GM18505 (cell line): ENCODE data around the gene SH3YL1.
"Not testable (repeated sequence)": the region's sequence is repeated elsewhere in the genome, so short reads cannot be mapped to it uniquely, and the experiment has no call there.

Experiments
- ATAC-seq: cut with Tn5 transposase; IDR thresholded peaks from one replicate; pipeline ENCODE4 v1.9.1; 2021; ENCODE audit not compliant: unreplicated experiment
- POLR2A ChIP-seq: IDR thresholded peaks from 4 replicates; pipeline ENCODE4 v1.6.1; 2011; ENCODE audit warnings: borderline replicate concordance; ENCODE audit not compliant: insufficient read depth, insufficient read length; ENCODE audit errors: extremely low read depth

SH3YL1 gene

DNA sequence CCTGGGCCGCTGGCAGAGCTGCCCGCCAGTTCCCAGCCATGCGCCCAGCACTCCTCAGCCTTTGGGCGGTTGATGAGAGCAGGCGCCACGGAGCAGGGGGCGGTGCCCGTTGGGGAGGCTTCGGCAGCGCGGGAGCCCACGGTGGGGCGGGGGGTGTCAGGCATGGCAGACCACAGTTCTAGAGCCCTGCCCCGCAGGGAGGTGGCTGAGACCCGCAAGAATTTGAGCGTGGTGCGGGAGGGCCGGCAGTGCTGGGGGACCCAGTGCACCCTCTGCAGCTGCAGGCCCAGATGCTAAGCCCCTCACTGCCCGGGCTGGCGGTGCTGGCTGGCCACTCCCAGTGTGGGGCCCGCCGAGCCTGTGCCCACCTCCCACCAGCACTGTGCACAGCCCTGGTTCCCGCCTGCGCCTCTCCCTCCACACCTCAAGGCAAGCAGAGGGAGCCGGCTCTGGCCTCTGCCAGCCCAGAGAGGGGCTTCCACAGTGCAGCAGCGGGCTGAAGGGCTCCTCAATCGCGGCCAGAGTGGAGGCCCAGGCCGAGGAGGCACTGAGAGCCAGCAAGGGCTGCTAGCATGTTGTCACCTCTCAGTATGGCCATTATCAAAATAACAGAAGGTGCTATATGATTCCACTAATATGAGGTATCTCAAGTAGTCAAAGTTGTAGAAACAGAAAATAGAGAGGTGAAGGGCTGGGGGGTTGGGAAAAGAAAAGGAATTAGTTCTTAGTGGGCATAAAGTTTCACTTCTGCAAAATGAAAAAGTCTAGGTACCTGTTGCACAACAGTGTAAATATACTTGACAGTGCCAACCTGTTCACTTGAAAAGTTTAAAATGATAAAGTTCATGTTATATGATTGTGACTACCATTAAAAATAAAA is 72.3 kb downstream of the SH3YL1 start:
- TF ChIP-seq POLR2A = no peak
- no peak for ATAC-seq

DNA sequence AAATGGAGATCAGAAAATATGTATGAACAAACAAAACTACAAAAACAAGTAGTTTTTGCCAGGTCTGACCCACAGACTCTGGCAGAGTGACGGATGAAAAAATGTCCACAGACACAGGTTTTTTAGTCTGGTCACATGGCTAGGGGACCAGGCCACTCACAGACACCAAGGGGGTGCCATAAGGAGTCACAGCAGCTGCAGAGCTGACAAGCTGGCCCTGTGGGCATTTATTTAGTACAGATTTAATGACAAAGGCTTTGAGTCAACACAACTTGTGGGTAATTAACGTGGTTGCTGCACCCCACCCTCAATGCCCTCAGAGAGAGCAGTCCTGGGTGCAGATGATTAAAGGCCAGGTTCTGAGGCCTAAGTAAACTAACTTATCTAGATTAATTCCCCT is 76.0 kb downstream of the SH3YL1 start:
- ATAC-seq = no peak
- no peak for TF ChIP-seq POLR2A

DNA sequence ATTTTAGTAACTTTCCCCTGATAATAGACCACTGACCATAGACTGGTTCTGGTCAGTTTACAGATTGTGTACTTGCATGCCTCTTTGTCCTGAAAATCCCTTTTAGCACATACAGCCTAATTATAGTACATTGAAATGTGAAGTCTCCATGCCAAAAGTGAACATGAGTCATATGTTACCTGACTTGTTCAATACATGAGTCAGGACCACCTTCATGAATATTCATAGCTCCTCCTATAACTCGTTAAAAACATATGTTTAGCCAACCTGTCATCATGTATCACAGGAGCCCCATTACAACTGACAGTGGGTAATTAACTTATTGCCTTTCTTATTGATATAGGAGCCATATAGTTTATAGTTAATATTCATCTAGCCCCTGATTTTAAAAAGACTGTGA is 78.6 kb downstream of the SH3YL1 start:
- ATAC-seq = no peak
- TF ChIP-seq POLR2A = no peak

DNA sequence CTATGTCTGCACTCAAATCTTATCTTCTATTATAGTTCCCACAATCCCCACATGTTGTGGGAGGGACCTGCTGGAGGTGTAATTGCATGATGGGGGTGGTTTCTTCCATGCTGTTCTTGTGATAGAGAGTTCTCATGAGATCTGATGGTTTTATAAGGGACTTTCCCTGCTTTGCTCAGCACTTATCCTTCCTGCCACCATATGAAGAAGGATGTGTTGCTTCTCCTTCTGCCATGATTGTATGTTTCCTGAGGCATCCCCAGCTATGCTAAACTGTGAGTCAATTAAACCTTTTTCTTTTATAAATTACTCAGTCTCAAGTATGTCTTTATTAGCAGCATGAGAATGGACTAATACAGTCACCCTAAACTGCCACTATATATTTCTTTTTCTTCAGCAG is 79.1 kb downstream of the SH3YL1 start:
- ATAC-seq = no peak
- no peak for TF ChIP-seq POLR2A

DNA sequence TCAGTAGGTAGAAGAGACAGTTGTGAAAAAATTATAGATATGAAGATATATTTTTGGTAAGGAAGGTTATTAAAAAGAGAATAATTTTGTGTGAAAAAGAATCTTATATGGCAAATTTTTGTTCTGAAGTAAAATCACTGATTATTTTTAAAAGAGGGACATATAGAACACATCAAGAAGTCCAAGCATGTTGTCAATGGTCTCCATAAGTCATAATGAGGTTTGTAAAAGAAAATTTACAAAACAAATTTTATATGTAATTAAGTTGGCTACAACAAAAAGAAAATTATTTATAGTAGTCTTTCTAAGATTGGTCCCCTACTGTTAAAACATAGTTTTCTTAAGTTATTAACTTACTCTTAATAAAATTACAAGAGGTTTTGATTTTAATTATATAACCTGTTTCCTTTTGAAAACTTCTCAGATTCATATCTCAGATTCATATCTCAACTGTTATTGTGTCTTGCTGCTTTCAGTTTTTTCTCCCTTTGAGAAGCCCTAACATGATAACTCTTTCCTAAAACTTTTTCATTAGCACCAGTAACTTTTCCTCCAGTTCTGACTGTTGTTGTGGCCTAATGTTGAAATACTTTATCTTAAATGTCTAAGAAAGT is 81.2 kb downstream of the SH3YL1 start:
- TF ChIP-seq POLR2A = no peak
- ATAC-seq = no peak

DNA sequence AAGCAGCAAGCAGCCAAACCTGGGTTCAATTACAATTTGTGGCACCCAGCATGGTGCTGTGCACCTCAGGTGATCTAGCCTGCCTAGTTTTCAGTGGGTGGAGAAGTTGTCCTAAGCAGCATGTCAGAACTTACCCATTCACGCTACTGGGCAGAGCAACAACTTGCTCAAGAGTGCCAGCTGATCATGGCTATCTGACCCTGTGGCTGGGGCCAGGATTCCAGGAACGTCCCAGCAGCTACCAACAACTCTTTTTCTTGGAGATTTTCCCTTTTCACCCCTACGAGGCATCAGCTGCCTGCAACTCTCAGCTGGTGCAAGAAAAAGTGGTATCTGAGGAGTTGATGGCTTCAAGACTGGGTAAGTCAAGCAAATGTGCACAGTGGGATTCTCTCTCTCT is 83.5 kb downstream of the SH3YL1 start:
- no peak for ATAC-seq
- TF ChIP-seq POLR2A = no peak

DNA sequence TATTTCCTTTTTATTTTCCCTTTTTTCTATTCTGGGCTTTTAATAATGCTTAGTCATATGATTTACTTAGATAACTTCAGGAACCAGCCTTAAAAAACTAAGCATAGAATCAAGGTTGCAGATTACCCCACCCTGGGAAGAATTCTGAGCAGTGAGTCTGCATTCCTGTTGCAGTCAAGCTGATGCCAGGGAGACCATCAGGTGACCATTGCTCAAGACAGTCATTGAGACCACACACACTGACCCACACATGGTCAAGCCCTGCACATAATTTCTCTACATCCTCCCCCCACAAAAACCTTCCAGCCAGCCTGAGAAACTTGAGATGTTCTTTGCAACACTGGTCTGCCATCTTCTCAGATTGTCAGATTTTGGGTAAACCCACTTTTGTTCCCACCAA is 83.9 kb downstream of the SH3YL1 start:
- no peak for ATAC-seq
- TF ChIP-seq POLR2A = no peak

DNA sequence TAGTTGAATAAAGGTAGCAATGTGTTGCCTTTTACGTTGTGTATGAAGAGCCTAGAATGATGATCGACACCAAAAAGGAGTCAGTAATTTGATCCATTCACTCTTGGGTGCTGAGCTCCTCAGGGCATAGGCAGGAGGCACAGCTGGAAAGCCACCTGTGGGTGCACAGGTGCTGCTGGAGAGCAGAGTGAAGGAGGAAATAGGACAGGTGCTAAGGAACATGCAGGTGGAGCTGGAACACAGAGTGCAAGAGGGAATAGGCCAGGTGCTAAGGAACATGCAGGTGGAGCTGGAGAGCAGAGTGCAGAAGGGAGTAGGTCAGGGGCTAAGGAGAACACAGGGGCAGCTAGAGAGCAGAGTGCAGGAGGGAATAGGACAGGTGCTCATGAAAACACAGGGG is 86.1 kb downstream of the SH3YL1 start:
- ATAC-seq = no peak
- TF ChIP-seq POLR2A = no peak

DNA sequence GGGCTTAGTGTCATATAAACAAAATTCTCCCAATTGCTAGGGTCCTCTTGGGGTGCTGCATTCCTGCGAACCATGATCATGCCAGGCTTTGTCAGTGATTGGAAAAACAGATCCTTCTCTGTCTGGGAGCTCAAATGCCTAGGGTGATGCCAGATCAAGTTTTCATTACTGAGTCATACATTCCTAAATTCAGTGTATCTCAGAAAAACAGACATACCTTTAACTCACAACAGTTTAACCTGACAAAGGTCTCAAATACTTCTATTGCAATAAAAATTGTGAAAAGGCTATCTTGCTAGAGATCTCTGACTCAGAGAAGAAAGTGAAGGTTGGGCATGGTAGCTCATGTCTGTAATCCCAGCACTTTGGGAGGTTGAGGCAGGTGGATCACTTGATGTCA is 86.9 kb downstream of the SH3YL1 start:
- no peak for ATAC-seq

DNA sequence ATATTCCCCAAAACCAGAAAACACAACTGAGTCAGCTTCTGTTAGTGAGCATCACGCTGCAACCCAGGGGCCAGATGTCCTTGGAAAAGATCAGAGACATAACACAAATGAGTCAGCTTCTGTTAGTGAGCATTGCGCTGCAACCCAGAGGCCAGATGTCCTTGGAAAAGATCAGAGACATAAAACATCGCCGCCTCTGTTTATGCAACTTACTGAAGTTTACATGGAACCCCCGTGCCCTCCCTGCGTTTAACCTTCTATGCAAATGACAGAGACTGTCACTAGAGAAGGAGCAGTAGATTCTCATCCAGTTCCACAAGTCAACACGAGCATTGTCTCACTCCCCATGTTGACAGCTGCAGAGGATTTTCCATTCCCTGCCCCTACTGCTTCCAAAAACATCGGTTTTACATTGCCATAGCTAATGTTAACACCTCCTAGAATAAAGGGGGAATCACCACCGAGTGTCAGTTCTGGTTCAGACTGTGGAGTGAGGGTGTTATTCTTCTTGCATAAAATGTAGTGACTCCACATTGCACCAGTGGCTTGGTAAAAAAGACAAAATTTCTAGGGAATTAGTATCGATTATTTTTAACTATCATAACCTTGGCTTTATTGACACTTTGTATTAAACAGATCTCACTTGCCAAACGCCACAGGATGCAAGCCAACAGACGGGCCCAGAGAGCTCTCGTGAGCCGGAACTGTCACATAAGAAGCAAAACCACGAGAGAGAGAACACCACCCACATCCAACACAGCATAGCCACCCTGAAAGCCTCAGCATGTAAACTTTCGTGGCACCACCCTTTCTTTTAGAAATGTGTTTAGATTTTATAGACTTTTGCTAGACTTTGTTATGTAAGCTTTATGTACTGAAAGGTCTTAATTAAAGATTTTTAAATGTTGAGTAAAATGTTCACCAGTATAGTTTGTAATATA is 87.7 kb downstream of the SH3YL1 start:
- TF ChIP-seq POLR2A = no peak
- no peak for ATAC-seq

More for the DNA sequence above, 86.9 kb downstream of the SH3YL1 start:
- TF ChIP-seq POLR2A = no peak

DNA sequence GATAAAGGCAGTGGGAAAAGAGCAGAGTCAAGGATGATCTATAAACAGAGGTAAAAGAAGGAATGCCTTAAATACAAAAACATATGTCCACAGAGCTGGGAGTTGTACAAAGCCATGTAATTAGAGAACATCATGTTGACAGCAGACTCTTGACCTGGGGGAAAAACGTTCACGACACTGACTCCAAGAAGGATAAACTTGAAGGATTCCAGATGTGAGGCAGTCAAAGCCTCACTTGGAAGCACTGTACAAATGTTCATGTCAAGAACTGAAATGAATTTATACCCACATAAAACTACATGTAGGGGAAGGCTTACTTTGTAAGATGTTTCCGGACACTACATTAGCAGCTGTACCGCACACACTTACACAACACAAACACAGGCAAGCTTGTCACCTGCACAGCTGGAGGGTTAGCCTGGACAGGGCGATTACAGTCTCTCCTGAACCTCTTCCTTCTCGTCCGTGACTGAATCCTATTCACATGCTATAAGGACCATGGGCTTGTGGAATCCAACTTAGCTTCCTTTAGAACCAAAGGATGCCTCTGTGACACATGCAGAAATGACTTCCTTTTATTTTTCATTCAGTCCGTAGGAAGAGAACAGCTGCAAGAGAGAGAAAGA is 88.6 kb downstream of the SH3YL1 start:
- no peak for ATAC-seq
- no peak for TF ChIP-seq POLR2A

DNA sequence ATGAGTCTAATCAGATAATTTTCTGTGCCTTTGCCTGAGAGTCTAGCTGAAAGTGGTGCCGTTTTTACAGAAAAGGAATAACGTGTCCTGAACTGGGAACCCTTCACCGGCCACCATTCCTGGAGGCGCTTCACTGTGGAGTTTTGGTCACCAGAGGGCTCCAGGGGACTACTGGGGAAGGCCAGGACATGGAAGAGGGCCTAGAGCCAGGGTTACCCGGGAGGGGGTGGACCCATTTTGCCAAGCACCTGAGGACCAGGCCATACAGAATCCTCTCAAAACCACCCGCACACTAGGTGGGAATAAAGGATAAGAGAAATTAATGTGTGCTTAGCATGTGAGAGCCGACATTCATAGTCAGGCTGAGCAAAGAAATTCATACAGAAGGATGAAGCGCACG is 91.7 kb downstream of the SH3YL1 start:
- ATAC-seq = not testable (repeated sequence)

DNA sequence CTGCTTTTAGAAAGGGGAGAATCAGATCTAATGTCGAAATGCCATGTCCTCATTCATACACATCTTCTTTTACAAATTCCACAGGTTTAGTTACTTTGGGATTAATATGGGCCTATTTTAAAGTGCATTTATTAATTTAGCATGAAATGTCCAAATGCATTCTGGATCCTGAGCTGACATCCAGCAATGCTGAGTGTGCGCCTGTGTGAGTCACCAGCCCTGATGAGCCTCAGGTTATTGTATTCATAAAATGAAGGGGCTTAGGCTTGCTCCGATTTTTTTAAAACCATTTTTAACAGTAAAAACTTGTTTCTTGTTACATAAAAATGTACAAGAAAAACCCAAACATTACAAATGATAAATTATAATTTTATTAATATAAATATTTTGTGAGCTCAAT is 94.1 kb downstream of the SH3YL1 start:
- no peak for TF ChIP-seq POLR2A
- no peak for ATAC-seq
